Measurements from ENCODE around the gene KIF16B.

GRCh38 chr20:16446991-16447390 lies 126.3 kb downstream of the KIF16B start:
- TF ChIP-seq GATA2 (IDR thresholded peaks at IDR 0.05; ENCODE audit: low read depth, low read length) (no peak), GATA3 (IDR thresholded peaks at IDR 0.05; ENCODE audit: low read depth, low read length) (no peak)
